Keratinocyte (primary cell): ENCODE data around the gene DIP2B. TPM values are rescaled to one million over a fixed set of nuclear protein-coding genes. Genes with fewer than 3 reads are reported as not detected.
A peak's percentile ranks its signal among the peaks of the same experiment; 100 is the strongest.

ENCODE experiments used
- DNase-seq: peaks from one replicate; pipeline ENCODE4 v3.0.0-alpha.2; 2011; ENCODE audit warnings: low read depth, missing footprints, low spot score
- FAIRE-seq: peaks from 2 replicates; lab custom pipeline; 2011; peaks lifted over from hg19 to GRCh38; lab: Jason Lieb, UNC
- H2AFZ ChIP-seq: 2 replicates; pipeline ENCODE4 v1.6.0; 2012; ENCODE audit warnings: low read length, control low read depth, inconsistent platforms; ENCODE audit not compliant: control insufficient read depth
- H3K27ac ChIP-seq: 2 replicates; pipeline ENCODE4 v1.5.1; 2011; ENCODE audit warnings: low read length; ENCODE audit not compliant: control insufficient read depth, insufficient read depth
- H3K27me3 ChIP-seq: 3 replicates; pipeline ENCODE4 v1.6.0; 2011; ENCODE audit warnings: low read length; ENCODE audit not compliant: control insufficient read depth, insufficient read depth; ENCODE audit errors: extremely low read depth
- H3K36me3 ChIP-seq, 2 experiments: 2 replicates in 1 of 2; 3 replicates in 1 of 2; pipeline ENCODE4 v1.5.1; 2011; ENCODE audit warnings: low read length in 2 of 2, mild to moderate bottlenecking in 1 of 2; ENCODE audit not compliant: control insufficient read depth in 2 of 2, insufficient read depth in 2 of 2; ENCODE audit errors: extremely low read depth in 1 of 2
- H3K4me1 ChIP-seq: 3 replicates; pipeline ENCODE4 v1.5.1; 2011; ENCODE audit warnings: low read length; ENCODE audit not compliant: control insufficient read depth, insufficient read depth; ENCODE audit errors: extremely low read depth
- H3K4me2 ChIP-seq: 3 replicates; pipeline ENCODE4 v1.6.0; 2011; ENCODE audit warnings: low read depth, low read length; ENCODE audit not compliant: control insufficient read depth, insufficient read depth; ENCODE audit errors: extremely low read depth
- H3K4me3 ChIP-seq, 3 experiments: fragments of 200-600 bp in 1 of 3; sonication (generic) in 1 of 3; 2 replicates in 2 of 3; 3 replicates in 1 of 3; pipeline ENCODE4 v1.5.1; 2011 to 2016; ENCODE audit warnings: low read length in 3 of 3, mild to moderate bottlenecking in 3 of 3, control low read depth in 2 of 3, inconsistent platforms in 1 of 3, low read depth in 1 of 3, mixed read lengths in 1 of 3, mixed run types in 1 of 3, moderate library complexity in 1 of 3; ENCODE audit not compliant: control insufficient read depth in 2 of 3, insufficient read depth in 2 of 3; ENCODE audit errors: extremely low read depth in 1 of 3
- H3K79me2 ChIP-seq: 2 replicates; pipeline ENCODE4 v1.6.0; 2012; ENCODE audit warnings: low read length; ENCODE audit not compliant: control insufficient read depth, insufficient read depth
- H3K9ac ChIP-seq: 3 replicates; pipeline ENCODE4 v1.6.0; 2011; ENCODE audit warnings: low read length; ENCODE audit not compliant: control insufficient read depth, insufficient read depth; ENCODE audit errors: extremely low read depth
- H3K9me1 ChIP-seq: 3 replicates; pipeline ENCODE4 v1.6.0; 2011; ENCODE audit warnings: low read length; ENCODE audit not compliant: control insufficient read depth, insufficient read depth; ENCODE audit errors: extremely low read depth
- H3K9me3 ChIP-seq: 2 replicates; pipeline ENCODE4 v1.5.1; 2012; ENCODE audit warnings: low read depth, low read length; ENCODE audit not compliant: control insufficient read depth
- H4K20me1 ChIP-seq: 3 replicates; pipeline ENCODE4 v1.6.0; 2011; ENCODE audit warnings: low read length; ENCODE audit not compliant: control insufficient read depth, insufficient read depth; ENCODE audit errors: extremely low read depth
- CTCF ChIP-seq, 3 experiments: IDR thresholded peaks in 1 of 3; conservative IDR thresholded peaks in 1 of 3; optimal IDR thresholded peaks in 1 of 3; 2 replicates in 2 of 3; 3 replicates in 1 of 3; pipeline versions ENCODE3 to v1.5.1; 2011; ENCODE audit warnings: low read length in 3 of 3, mild to moderate bottlenecking in 3 of 3, moderate library complexity in 2 of 3, control low read depth in 1 of 3, inconsistent platforms in 1 of 3; ENCODE audit not compliant: insufficient read depth in 2 of 3; ENCODE audit errors: extremely low read depth in 1 of 3
- EZH2 ChIP-seq: IDR thresholded peaks from one replicate; pipeline ENCODE4 v1.6.1; 2012; ENCODE audit warnings: inconsistent platforms, mild to moderate bottlenecking, low read length, moderate library complexity
- dilution Hi-C: fragments of 300-500 bp; cut with MboI; formaldehyde crosslinking; loops from one replicate; pipeline ENCODE4 v1.7.0; 2020; ENCODE audit warnings: low sequenced_read_pairs; ENCODE audit not compliant: extremely low pct_ligation_motif_present
- polyA plus RNA-seq, 5 experiments: library from polyadenylated mRNA; depleted of rRNA in 3 of 5; stranded (reverse) in 3 of 5; stranded (forward) in 1 of 5; unstranded in 1 of 5; fragments of >200 nt; gene quantifications; 1 replicate in 1 of 5; 2 replicates in 3 of 5; 3 replicates in 1 of 5; pipeline versions ENCODE4 v1.2.1 to v1.2.3, GENCODE V29; 2011 to 2012; ENCODE audit warnings: missing spikeins in 2 of 5, low read depth in 1 of 5, low replicate concordance in 1 of 5

The DIP2B gene
- polyA plus RNA-seq, 1 donor (not counting 4 experiments of a cell fraction or from before 2014, with no cell fraction given) = 30.2 TPM

- Histone ChIP-seq H3K27me3 (no peaks in the 10 kb centered on the region), H2AFZ (no peak overlapping the region), H3K9ac (no peak overlapping the region), H3K36me3 (peaks cover 4 to 7% of the 10 kb centered on the region in 2 experiments), H3K4me3 (no peak overlapping the region), H3K4me2 (no peak overlapping the region), H3K27ac (no peak overlapping the region), H4K20me1 (no peaks in the 10 kb centered on the region), H3K79me2 (peaks cover 34% of the 10 kb centered on the region), H3K9me1 (no peaks in the 10 kb centered on the region), H3K4me1 (peaks cover 35% of the 10 kb centered on the region), H3K9me3 (no peaks in the 10 kb centered on the region)
- DNase-seq = no peak
- dilution Hi-C loops = no loop called here
- no peak for FAIRE-seq
- TF ChIP-seq CTCF (optimal IDR thresholded peaks at IDR 0.05 in 1 of 3, IDR thresholded peaks at IDR 0.05 in 1 of 3, conservative IDR thresholded peaks at IDR 0.05 in 1 of 3; ENCODE audit: extremely low read depth in 1 of 3, insufficient read depth in 2 of 3, low read length in 3 of 3) (no peak), EZH2 (no peak)
Observed at GRCh38 chr12:50611021-50611744, 106.4 kb downstream of the DIP2B start.

GRCh38 chr12:50612882-50613281 is 108.1 kb downstream of the DIP2B start:
- peak overlapping the region; percentile 76 for H3K4me2 ChIP-seq
- DNase-seq (no peak), FAIRE-seq (peak; percentile 65)
- no peaks in the 10 kb centered on the region for H3K27me3 ChIP-seq
- peaks cover 49% of the 10 kb centered on the region for H3K4me1 ChIP-seq
- TF ChIP-seq EZH2 = no peak
- TF ChIP-seq CTCF (optimal IDR thresholded peaks at IDR 0.05 in 1 of 3, IDR thresholded peaks at IDR 0.05 in 1 of 3, conservative IDR thresholded peaks at IDR 0.05 in 1 of 3; ENCODE audit: extremely low read depth in 1 of 3, insufficient read depth in 2 of 3, low read length in 3 of 3) = no peak
- peak overlapping the region; percentile 95 for H3K27ac ChIP-seq
- peak overlapping the region; percentile 32 for H3K9ac ChIP-seq
- no peak overlapping the region for H3K4me3 ChIP-seq
- peaks cover 33% of the 10 kb centered on the region for H3K79me2 ChIP-seq
- H3K9me1 ChIP-seq = no peaks in the 10 kb centered on the region
- H3K36me3 ChIP-seq = peaks cover 4 to 7% of the 10 kb centered on the region in 2 experiments
- dilution Hi-C loops = no loop called here
- H4K20me1 ChIP-seq = no peaks in the 10 kb centered on the region
- no peak overlapping the region for H2AFZ ChIP-seq
- H3K9me3 ChIP-seq = no peaks in the 10 kb centered on the region
